HG02938 (cell line): Measurements from ENCODE around the gene HTR7.

Experiments used
- ATAC-seq: cut with Tn5 transposase; IDR thresholded peaks from one replicate; pipeline ENCODE4 v1.9.1; 2021; ENCODE audit warnings: mild to moderate bottlenecking, moderate library complexity; ENCODE audit not compliant: unreplicated experiment

The HTR7 gene

DNA sequence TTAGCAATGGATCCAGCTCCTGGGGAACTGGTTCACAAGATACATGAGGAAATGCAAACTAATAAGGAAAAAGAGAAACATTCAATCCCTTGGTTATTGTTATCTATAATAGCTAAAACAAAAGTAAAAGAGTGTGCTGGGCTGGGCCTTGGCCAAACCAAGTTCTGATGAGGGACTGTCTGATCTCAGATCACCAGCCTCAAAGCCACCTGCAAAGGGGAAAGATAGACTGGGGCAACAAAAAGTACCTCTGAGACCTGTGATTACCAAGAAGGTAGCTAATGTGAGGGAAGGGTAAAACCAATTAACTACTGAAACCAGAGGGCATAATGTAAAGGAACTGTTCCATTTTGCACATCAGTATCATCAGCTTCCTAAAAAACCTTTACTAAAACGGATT, 51.2 kb downstream of the HTR7 start:
- no peak for ATAC-seq

GRCh38 chr10:90805206-90805605, 52.6 kb downstream of the HTR7 start:
- ATAC-seq = no peak

DNA sequence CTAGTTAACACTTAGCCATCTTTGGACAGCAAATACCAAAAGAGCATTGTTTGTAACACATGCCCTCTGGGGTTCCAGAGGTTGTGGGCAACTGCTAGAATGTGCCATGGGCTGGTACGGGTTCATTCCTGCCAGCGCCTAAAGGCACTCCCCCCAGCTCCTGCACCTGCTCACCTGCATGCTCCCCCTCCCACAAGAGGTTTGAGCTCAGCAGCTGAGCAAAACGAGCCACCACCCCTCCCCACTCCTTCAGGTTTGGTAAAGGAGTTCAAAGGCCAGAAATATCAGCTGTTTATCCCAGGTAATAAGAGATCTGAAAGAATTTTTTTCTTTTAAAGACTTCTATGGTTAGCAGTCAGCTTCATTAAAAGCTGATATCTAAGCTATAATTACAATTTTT, 53.5 kb downstream of the HTR7 start:
- ATAC-seq = no peak

DNA sequence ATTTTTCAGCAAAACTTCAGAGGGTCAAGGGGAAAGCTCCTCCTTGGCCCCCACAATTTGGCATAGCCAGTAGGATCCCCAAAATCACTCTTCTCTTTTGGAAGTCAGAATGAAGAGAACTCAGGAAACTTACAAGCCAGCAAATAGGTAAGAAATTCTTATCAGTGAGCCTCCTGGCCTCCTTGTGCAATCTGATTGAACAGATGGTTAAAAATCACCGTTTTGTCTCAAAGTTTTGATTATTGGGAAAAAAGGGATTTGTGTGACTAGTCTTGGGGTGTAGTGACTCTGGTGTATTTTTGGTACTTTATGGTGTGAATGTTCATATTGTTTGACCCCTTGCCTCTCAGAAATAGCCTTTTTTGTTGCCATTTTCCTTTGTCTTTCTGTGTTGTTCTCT, 56.2 kb downstream of the HTR7 start:
- ATAC-seq = no peak

- ATAC-seq = no peak
Observed at GRCh38 chr10:90800232-90800796, 57.5 kb downstream of the HTR7 start.

DNA sequence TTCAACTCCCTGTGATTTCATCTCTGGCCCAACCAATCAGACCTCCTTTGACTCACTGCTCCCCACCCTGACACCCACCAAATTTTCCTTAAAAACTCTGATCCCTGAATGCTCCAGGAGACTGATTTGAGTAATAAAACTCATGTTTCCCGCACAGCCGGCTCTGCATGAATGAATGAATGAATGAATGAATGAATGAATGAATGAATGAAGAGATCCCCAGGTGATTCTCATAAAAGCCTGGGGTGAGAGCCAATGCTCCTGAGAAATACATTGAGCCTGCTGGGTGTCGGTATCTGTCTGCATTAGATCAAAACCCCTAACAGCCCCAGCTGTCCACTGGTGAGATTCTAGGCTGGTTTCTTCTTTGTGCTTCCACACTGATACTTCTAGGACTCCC, 58.7 kb downstream of the HTR7 start:
- no peak for ATAC-seq

DNA sequence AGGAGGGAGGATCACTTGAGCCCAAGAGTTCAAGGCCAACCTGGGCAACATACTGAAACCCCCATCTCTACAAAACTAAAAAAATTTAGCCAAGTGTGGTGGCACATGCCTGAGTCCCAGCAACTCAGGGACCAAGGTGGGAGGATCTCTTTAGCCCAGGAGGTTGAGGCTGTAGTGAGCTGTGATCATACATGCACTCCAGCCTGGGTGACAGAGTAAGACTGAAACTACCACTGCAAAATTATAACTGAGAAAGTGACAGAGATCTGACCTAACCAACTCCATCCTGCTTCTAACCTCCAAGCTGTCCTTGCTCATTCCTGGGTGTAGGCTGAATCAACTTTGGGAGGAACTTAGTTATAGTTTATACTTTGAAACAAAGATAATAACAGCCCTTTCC, 59.4 kb downstream of the HTR7 start:
- no peak for ATAC-seq

GRCh38 chr10:90790422-90790821, 67.4 kb downstream of the HTR7 start:
- no peak for ATAC-seq

DNA sequence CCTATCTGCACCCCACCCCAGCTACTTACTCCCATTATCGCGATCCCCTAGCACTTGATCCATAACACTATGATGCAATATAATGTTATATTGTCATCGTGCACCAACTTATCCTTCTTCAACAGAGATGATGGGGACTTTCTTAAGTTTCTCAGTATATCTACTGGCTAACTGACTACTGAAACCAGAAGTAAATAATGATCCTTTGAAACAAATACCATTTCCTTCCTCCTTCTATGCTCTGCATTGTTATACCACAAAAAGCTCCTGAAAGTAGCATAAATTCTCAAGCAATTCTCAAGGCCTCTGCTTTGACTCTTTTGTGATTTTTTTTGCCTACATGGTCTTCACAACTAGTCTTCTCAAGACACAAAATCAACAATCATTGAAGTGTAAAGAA, 68.9 kb downstream of the HTR7 start:
- peak; percentile 82 for ATAC-seq

- ATAC-seq = no peak
Observed at GRCh38 chr10:90788199-90788491, 69.7 kb downstream of the HTR7 start.

GRCh38 chr10:90787393-90788198, 70.2 kb downstream of the HTR7 start:
- ATAC-seq = no peak

DNA sequence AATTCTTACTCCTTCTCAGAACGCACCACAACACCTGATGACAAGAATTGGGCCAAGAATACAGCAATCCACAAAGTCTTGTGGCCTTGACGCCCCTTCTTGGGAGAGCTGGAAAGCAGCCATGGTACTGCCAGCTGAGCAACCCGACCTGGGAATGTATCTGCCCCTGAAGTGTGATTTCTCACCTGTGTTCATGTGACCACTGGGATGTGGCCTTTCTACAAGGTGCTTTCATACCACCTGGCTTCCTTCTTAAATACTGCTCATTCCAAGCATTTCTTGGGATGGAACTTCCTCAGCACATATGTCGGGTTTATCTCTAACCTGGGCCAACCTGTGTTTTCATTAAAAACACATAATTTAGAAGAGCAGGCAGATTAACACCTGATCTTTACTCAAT, 72.1 kb downstream of the HTR7 start:
- ATAC-seq = no peak

GRCh38 chr10:90784771-90785170, 73.1 kb downstream of the HTR7 start:
- no peak for ATAC-seq

GRCh38 chr10:90780488-90780887, 77.4 kb downstream of the HTR7 start:
- ATAC-seq = no peak

GRCh38 chr10:90779548-90779947, 78.3 kb downstream of the HTR7 start:
- no peak for ATAC-seq

DNA sequence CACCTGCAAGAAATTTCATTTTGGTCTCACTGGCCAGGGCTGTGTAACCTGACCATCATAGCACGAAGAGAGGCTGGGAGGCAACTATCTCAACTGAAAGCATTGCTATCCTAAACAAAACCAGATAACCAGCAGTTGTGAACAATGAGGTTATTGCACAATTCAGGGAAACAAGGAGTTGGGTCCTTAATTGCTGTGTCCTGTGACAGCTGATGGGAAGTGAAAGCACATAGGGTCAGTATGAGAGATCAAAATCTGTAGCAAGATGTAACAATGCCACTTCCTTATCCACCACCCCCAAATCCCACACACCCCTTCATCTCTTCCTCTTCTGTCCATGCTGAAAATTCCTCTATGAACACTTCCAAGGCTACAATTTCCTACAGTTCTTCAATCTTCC, 80.2 kb downstream of the HTR7 start:
- ATAC-seq = no peak

GRCh38 chr10:90775351-90776028, 82.3 kb downstream of the HTR7 start:
- ATAC-seq = no peak

GRCh38 chr10:90769946-90770841, 87.6 kb downstream of the HTR7 start:
- ATAC-seq = no peak

DNA sequence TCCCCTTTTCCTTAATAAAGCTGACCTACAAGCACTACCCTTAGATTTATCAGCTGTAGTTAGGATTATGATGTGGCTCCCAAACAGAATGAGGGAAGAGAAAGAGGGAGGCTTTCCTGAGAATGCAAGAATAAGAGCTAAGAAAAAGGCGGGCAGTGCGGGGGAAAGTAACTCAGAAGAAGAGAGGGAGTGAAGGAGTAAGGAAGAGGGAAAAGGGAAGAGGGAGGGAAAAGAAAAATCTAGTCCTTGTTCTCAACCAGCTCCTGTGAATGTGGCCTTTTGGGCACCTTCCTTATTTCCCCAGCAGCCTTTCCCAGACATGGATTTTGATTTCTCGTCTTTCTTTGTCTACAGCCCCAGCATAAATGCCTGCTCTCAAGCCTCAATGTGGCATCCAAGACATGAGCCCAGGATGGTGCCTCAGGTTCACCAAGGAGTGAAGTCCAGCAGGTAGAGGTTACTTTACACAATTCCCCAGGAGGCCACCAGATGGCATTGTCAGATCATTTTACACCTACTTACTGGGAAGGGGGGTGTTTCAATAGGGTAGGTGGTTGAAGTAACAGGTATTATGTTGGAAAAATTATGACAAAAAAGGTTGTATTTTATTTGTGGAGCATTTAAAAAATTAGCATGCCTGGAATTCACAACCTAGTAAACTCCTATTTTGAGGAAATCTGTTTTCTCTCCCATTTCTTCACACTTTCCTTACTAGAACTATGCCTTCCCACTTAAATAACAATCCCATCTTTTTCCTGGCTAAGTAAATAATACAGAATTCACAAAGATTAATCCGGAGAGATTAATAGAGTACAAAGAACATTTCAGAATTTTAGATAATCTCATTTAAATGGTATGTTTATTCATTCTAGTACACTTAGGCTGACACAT, 106.5 kb downstream of the HTR7 start:
- ATAC-seq = peak; percentile 88

GRCh38 chr10:90746829-90747228, 111.0 kb downstream of the HTR7 start:
- ATAC-seq = no peak
